Skeletal muscle satellite cell (primary cell): ENCODE measurements around the gene BTBD6. TPM values are rescaled to one million over a fixed set of nuclear protein-coding genes. Genes with fewer than 3 reads are reported as not detected.

Source experiments
- H3K27me3 ChIP-seq: 2 replicates; pipeline ENCODE4 v1.7.0; 2013; ENCODE audit warnings: low read length; ENCODE audit not compliant: control insufficient read depth, insufficient read depth
- H3K36me3 ChIP-seq: 2 replicates; pipeline ENCODE4 v1.7.0; 2013; ENCODE audit warnings: mild to moderate bottlenecking, control low read depth, low read length; ENCODE audit not compliant: insufficient read depth
- H3K4me1 ChIP-seq: 2 replicates; pipeline ENCODE4 v1.7.0; 2013; ENCODE audit warnings: low read length; ENCODE audit not compliant: control insufficient read depth, insufficient read depth
- H3K4me2 ChIP-seq: 2 replicates; pipeline ENCODE4 v1.7.0; 2013; ENCODE audit warnings: mild to moderate bottlenecking, low read length
- H3K4me3 ChIP-seq: 2 replicates; pipeline ENCODE4 v1.7.0; 2013; ENCODE audit warnings: low read length
- H3K9ac ChIP-seq: 2 replicates; pipeline ENCODE4 v1.7.0; 2013; ENCODE audit warnings: mild to moderate bottlenecking, low read depth, low read length, moderate library complexity
- H3K9me3 ChIP-seq: replicated peaks from 2 replicates; pipeline ENCODE4 v1.7.0; 2013; ENCODE audit warnings: mild to moderate bottlenecking, control low read depth, low read length
- total RNA-seq: library from RNA; depleted of rRNA; stranded (reverse); fragments of >200 nt; gene quantifications from 2 replicates; pipeline ENCODE4 v1.2.3, GENCODE V29; 2012; rRNA removed

BTBD6 gene
- total RNA-seq: 40.6 and 55.3 TPM in 2 replicates

- peaks cover 16% of the 10 kb centered on the region for H3K4me1 ChIP-seq
- peak within 1 kb of the TSS; percentile 95 for H3K4me3 ChIP-seq
- no peaks in the 10 kb centered on the region for H3K9me3 ChIP-seq
- H3K27me3 ChIP-seq: no peaks in the 10 kb centered on the region
- peak within 1 kb of the TSS; percentile 89 for H3K9ac ChIP-seq
- peaks cover 28% of the 10 kb centered on the region for H3K36me3 ChIP-seq
- H3K4me2 ChIP-seq: peak within 1 kb of the TSS; percentile 100
Observed at GRCh38 chr14:105248368-105249181, at the start of gene BTBD6. TSS of gene BTBD6 (plus strand) at chr14:105248533. CDS start at chr14:105248712, 179 bp downstream.

- H3K4me2 ChIP-seq: no peak overlapping the region
- H3K36me3 ChIP-seq: no peaks in the 10 kb centered on the region
- peaks cover 4% of the 10 kb centered on the region for H3K4me1 ChIP-seq
- no peak overlapping the region for H3K9ac ChIP-seq
- H3K27me3 ChIP-seq: peaks cover 46% of the 10 kb centered on the region
- no peak overlapping the region for H3K4me3 ChIP-seq
- H3K9me3 ChIP-seq: no peaks in the 10 kb centered on the region
Observed at GRCh38 chr14:105198588-105198987, 49.7 kb upstream of the BTBD6 start.

- Histone ChIP-seq H3K36me3 (no peaks in the 10 kb centered on the region), H3K27me3 (peaks cover 42% of the 10 kb centered on the region), H3K9me3 (no peaks in the 10 kb centered on the region), H3K4me1 (peaks cover 4% of the 10 kb centered on the region), H3K4me3 (no peak overlapping the region), H3K9ac (no peak overlapping the region), H3K4me2 (no peak overlapping the region)
Observed at GRCh38 chr14:105199093-105199492, 49.2 kb upstream of the BTBD6 start.

DNA sequence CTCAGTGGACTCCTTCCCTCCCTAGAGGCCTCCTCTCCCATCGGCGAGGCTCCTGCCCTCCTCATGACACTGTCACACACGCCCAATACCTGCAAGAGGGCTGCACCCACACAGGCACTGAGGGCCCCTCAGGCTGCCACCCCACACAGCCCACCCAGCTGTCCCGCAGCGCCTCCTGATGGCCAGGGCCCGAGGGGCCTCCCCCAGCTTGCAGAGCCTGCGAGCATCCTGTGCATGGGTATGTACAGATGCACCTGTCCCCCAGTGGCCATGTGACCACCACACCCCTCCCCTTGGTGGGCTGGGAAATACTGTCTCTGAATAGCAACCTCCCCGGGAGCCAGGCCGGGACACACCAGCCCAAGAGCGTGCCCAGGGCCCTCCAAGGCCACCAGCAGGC is 48.3 kb upstream of the BTBD6 start:
- Histone ChIP-seq H3K4me2 (no peak overlapping the region), H3K36me3 (no peaks in the 10 kb centered on the region), H3K4me1 (peaks cover 11% of the 10 kb centered on the region), H3K27me3 (peaks cover 34% of the 10 kb centered on the region), H3K9me3 (no peaks in the 10 kb centered on the region), H3K4me3 (no peak overlapping the region), H3K9ac (no peak overlapping the region)

GRCh38 chr14:105200641-105201040 is 47.7 kb upstream of the BTBD6 start:
- Histone ChIP-seq H3K9ac (no peak overlapping the region), H3K27me3 (peaks cover 31% of the 10 kb centered on the region), H3K9me3 (no peaks in the 10 kb centered on the region), H3K4me2 (no peak overlapping the region), H3K36me3 (no peaks in the 10 kb centered on the region), H3K4me1 (peaks cover 11% of the 10 kb centered on the region), H3K4me3 (no peak overlapping the region)

DNA sequence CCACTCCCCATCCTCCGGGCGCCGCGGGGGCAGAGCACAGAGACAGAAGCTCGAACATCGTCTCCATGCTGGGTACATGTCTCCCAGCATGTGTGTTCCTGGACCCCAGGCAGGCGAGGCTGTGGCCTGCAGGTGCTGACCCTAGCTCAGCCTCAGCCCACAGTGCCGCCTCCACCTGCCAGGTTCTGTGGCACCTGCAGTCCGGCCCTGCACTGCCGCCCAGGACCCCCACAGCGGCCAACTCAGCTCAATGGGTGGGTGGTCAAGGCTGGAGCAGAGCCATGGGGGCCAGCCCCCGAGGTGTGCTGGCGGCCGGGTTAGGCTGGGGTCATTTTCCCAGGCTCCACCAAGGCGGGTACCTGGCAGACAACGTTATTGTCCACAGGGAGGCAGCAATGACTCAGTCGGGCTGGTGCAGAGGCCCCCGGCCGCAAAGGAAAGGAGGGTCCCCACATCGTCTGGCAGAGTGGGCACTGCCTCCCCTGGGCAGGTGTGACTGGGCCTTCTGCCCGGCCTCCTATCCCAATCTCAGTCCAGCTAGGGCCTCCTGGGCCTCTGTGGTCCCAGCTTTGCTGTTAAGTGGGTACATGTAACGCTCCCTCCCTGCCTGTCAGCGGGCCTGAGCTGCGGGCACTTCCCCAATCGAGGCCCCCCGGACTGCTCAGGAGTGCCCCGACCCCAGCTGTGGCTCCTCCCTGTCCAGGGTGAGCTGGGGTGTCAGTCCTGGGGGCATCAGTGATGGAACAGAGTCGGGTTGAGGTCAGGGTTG is 47.0 kb upstream of the BTBD6 start:
- no peaks in the 10 kb centered on the region for H3K36me3 ChIP-seq
- H3K4me2 ChIP-seq: no peak overlapping the region
- H3K27me3 ChIP-seq: peaks cover 24% of the 10 kb centered on the region
- H3K9ac ChIP-seq: no peak overlapping the region
- H3K4me3 ChIP-seq: no peak overlapping the region
- peaks cover 11% of the 10 kb centered on the region for H3K4me1 ChIP-seq
- H3K9me3 ChIP-seq: no peaks in the 10 kb centered on the region

DNA sequence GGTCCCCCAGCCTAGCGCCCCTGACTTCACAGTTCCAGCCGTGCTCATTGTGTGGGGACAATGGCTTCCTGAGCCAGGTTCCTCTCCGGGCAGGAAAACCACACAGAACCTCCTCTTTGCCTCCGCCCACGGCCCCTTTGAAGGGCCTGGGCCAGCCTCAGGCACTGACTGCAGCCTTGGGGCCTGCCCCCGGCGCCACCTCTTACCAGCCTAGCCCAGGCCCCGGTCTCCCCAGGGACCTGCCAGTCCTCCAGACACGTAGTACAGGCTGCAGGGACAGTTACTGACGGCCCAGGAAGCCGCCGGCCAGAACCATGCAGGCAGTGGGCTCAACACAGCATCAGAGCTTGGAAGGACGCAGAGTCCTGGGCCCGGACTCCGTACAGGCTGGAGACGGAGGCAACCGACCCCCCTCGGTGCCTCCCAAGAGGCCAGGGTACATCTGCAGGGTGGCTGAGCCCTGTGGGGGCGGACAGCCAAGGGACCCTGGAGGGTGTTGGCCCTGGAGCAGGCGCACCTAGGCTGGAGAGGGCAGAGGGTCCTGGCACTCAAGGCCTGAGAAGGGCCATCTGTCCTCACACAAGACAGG is 46.3 kb upstream of the BTBD6 start:
- Histone ChIP-seq H3K36me3 (no peaks in the 10 kb centered on the region), H3K4me1 (peaks cover 11% of the 10 kb centered on the region), H3K9ac (no peak overlapping the region), H3K4me2 (no peak overlapping the region), H3K27me3 (peaks cover 20% of the 10 kb centered on the region), H3K4me3 (no peak overlapping the region), H3K9me3 (no peaks in the 10 kb centered on the region)

GRCh38 chr14:105203057-105203531 is 45.2 kb upstream of the BTBD6 start:
- peaks cover 11% of the 10 kb centered on the region for H3K27me3 ChIP-seq
- H3K36me3 ChIP-seq: no peaks in the 10 kb centered on the region
- H3K4me3 ChIP-seq: no peak overlapping the region
- H3K4me2 ChIP-seq: peak overlapping the region; percentile 49
- no peaks in the 10 kb centered on the region for H3K9me3 ChIP-seq
- H3K9ac ChIP-seq: no peak overlapping the region
- peaks cover 11% of the 10 kb centered on the region for H3K4me1 ChIP-seq

DNA sequence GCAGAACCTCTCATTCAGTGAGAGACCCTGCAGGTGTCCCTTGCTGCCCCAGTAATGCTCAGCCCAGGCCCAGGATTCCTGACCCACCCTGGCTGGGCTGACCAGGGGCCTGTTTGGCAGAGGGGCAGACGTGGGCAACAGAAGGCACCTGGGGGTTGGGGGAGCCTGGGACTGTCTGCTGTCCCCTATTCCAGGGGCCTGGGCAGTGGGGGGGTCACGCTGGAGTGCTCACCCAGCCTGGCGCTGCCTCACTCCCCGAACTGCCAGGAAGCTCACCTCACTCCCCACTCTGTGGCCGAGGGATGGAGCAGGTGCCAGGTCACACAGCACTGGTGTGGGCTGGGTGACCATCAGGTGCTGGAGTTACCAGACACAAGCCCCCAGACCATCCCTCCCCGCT is 44.6 kb upstream of the BTBD6 start:
- H3K4me2 ChIP-seq: no peak overlapping the region
- H3K27me3 ChIP-seq: peaks cover 8% of the 10 kb centered on the region
- H3K9me3 ChIP-seq: no peaks in the 10 kb centered on the region
- no peak overlapping the region for H3K9ac ChIP-seq
- H3K4me3 ChIP-seq: no peak overlapping the region
- H3K4me1 ChIP-seq: peaks cover 11% of the 10 kb centered on the region
- H3K36me3 ChIP-seq: no peaks in the 10 kb centered on the region

- Histone ChIP-seq H3K27me3 (peaks cover 8% of the 10 kb centered on the region), H3K4me2 (no peak overlapping the region), H3K4me3 (no peak overlapping the region), H3K9ac (no peak overlapping the region), H3K9me3 (no peaks in the 10 kb centered on the region), H3K4me1 (peaks cover 7% of the 10 kb centered on the region), H3K36me3 (no peaks in the 10 kb centered on the region)
Observed at GRCh38 chr14:105204206-105204930, 44.0 kb upstream of the BTBD6 start.
